Measurements from ENCODE around the gene TEX2.

DNA sequence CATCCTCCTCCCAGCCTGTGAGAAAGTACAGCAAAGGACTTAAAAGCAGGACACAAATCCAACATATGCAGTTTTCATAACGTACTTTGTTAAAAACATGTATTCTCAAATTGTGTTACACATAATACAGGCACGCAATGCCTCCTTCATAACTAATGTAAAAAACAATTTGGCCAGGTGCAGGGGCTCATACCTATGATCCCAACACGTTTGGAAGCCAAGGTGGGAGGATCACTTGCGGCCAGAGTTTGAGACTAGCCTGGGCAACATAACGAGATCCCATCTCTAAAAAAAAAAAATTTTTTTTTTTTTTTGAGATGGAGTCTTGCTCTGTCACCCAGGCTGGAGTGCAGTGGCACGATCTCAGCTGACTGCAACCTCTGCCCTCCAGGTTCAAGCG, 20.4 kb downstream of the TEX2 start:
- TF ChIP-seq POLR2A (IDR thresholded peaks at IDR 0.05) (no peak), POLR2AphosphoS5 (IDR thresholded peaks at IDR 0.05) (no peak), EP300 (IDR thresholded peaks at IDR 0.05) (no peak), CTCF (IDR thresholded peaks at IDR 0.05) (no peak)
